Karpas-422 (cell line): ENCODE results near the gene PCLAF. TPM values are rescaled to one million over a fixed set of nuclear protein-coding genes. Genes with fewer than 3 reads are reported as not detected.
"Not testable (repeated sequence)": the region's sequence is repeated elsewhere in the genome, so short reads cannot be mapped to it uniquely, and the experiment has no call there.

ENCODE experiments used
- DNase-seq: peaks from one replicate; pipeline ENCODE4 v3.0.0-alpha.2; 2015
- H2AFZ ChIP-seq: fragments of 200-600 bp; sonication (generic); 2 replicates; pipeline ENCODE4 v1.6.1; 2014; ENCODE audit warnings: antibody characterized with exemption, low read length, mixed read lengths
- H3K27ac ChIP-seq: fragments of 200-600 bp; sonication (generic); 2 replicates; pipeline ENCODE4 v1.5.1; 2014; ENCODE audit warnings: mild to moderate bottlenecking, low read length, moderate library complexity
- H3K27me3 ChIP-seq: fragments of 200-600 bp; sonication (generic); 2 replicates; pipeline ENCODE4 v1.6.1; 2014; ENCODE audit warnings: low read length, mixed read lengths
- H3K36me3 ChIP-seq: fragments of 200-600 bp; sonication (generic); 2 replicates; pipeline ENCODE4 v1.6.1; 2014; ENCODE audit warnings: low read length, mixed read lengths; ENCODE audit not compliant: insufficient read depth
- H3K4me1 ChIP-seq: fragments of 200-600 bp; sonication (generic); 2 replicates; pipeline ENCODE4 v1.6.1; 2014; ENCODE audit warnings: mild to moderate bottlenecking, low read length, mixed read lengths
- H3K4me2 ChIP-seq: fragments of 200-600 bp; sonication (generic); 2 replicates; pipeline ENCODE4 v1.6.1; 2014; ENCODE audit warnings: low read length, low read depth, mild to moderate bottlenecking; ENCODE audit not compliant: poor library complexity, severe bottlenecking
- H3K4me3 ChIP-seq: fragments of 200-600 bp; sonication (generic); 2 replicates; pipeline ENCODE4 v1.5.1; 2014; ENCODE audit warnings: mild to moderate bottlenecking, antibody characterized with exemption, low read length, mixed read lengths
- H3K79me2 ChIP-seq: fragments of 200-600 bp; sonication (generic); 2 replicates; pipeline ENCODE4 v1.6.1; 2014; ENCODE audit warnings: mild to moderate bottlenecking, low read length, mixed read lengths
- H3K9ac ChIP-seq: fragments of 200-600 bp; sonication (generic); 2 replicates; pipeline ENCODE4 v1.6.0; 2014; ENCODE audit warnings: low read length
- H3K9me2 ChIP-seq: fragments of 200-600 bp; sonication (generic), shearing (Covaris generic); replicated peaks from 2 replicates; pipeline ENCODE4 v1.6.0; 2014; ENCODE audit warnings: mild to moderate bottlenecking, low read length, moderate library complexity; ENCODE audit not compliant: insufficient read depth
- H3K9me3 ChIP-seq: fragments of 300-700, 200-600 bp; sonication (generic); 2 replicates; pipeline ENCODE4 v1.6.1; 2014; ENCODE audit warnings: low read length, mixed read lengths
- H4K20me1 ChIP-seq: fragments of 200-600 bp; sonication (generic); 2 replicates; pipeline ENCODE4 v1.6.1; 2014; ENCODE audit warnings: mild to moderate bottlenecking, antibody characterized with exemption, low read length, low read depth; ENCODE audit not compliant: insufficient read depth
- total RNA-seq: library from RNA; depleted of rRNA; stranded (reverse); fragments of >200 nt; shearing (Covaris generic); gene quantifications from 2 replicates; pipeline ENCODE4 v1.2.3, GENCODE V29; 2014; ENCODE audit warnings: low replicate concordance

The PCLAF gene
- total RNA-seq, 1 experiment from 2014 or later: 223 TPM

GRCh38 chr15:64383760-64384159 is 2.5 kb upstream of the PCLAF start:
- H3K9me2 ChIP-seq: no peaks in the 10 kb centered on the region
- H2AFZ ChIP-seq: no peak overlapping the region
- peaks cover 41% of the 10 kb centered on the region for H3K4me1 ChIP-seq
- no peak overlapping the region for H3K4me2 ChIP-seq
- no peak overlapping the region for H3K4me3 ChIP-seq
- no peaks in the 10 kb centered on the region for H3K27me3 ChIP-seq
- peaks cover 41% of the 10 kb centered on the region for H3K79me2 ChIP-seq
- H4K20me1 ChIP-seq: no peaks in the 10 kb centered on the region
- no peak overlapping the region for H3K27ac ChIP-seq
- H3K9ac ChIP-seq: no peak overlapping the region
- peaks cover 8% of the 10 kb centered on the region; the same call in 1 of the 2 replicates for H3K36me3 ChIP-seq
- no peaks in the 10 kb centered on the region for H3K9me3 ChIP-seq
- no peak for DNase-seq

- peak; percentile 50 for DNase-seq
- H4K20me1 ChIP-seq: not testable (repeated sequence)
- H3K27ac ChIP-seq: peak overlapping the region; percentile 69
Measured at GRCh38 chr15:64380130-64380870, 941 bp downstream of the PCLAF start.

GRCh38 chr15:64379216-64379960 is 1.9 kb downstream of the PCLAF start:
- no peaks in the 10 kb centered on the region for H3K9me2 ChIP-seq
- no peaks in the 10 kb centered on the region for H3K27me3 ChIP-seq
- H3K36me3 ChIP-seq: peaks cover 19% of the 10 kb centered on the region; the same call in 1 of the 2 replicates
- H3K4me3 ChIP-seq: peak overlapping the region; percentile 96
- H3K4me1 ChIP-seq: peaks cover 27% of the 10 kb centered on the region
- no peaks in the 10 kb centered on the region for H4K20me1 ChIP-seq
- peak overlapping the region; percentile 82; the same call in 1 of the 2 replicates for H3K9ac ChIP-seq
- no peak overlapping the region for H3K27ac ChIP-seq
- H3K79me2 ChIP-seq: peaks cover 53% of the 10 kb centered on the region
- peak overlapping the region; percentile 80 for H3K4me2 ChIP-seq
- DNase-seq: no peak
- no peaks in the 10 kb centered on the region for H3K9me3 ChIP-seq
- no peak overlapping the region for H2AFZ ChIP-seq

More at GRCh38 chr15:64380130-64380870, 941 bp downstream of the PCLAF start:
- H3K9ac ChIP-seq: peak overlapping the region; percentile 82
- H3K4me2 ChIP-seq: peak overlapping the region; percentile 80
- H3K79me2 ChIP-seq: peaks cover 45% of the 10 kb centered on the region
- not testable (repeated sequence) for H3K27me3 ChIP-seq, H3K9me2 ChIP-seq, H3K9me3 ChIP-seq
- H3K4me1 ChIP-seq: peaks cover 27% of the 10 kb centered on the region
- H3K36me3 ChIP-seq: peaks cover 18% of the 10 kb centered on the region; the same call in 1 of the 2 replicates
- H2AFZ ChIP-seq: peak overlapping the region; percentile 82
- H3K4me3 ChIP-seq: peak overlapping the region; percentile 96

- H3K36me3 ChIP-seq: peaks cover 14% of the 10 kb centered on the region; the same call in 1 of the 2 replicates
- no peak overlapping the region for H3K27ac ChIP-seq
- H3K27me3 ChIP-seq: no peaks in the 10 kb centered on the region
Measured at GRCh38 chr15:64373360-64373759, 7.9 kb downstream of the PCLAF start.

GRCh38 chr15:64371383-64371782 is 9.9 kb downstream of the PCLAF start:
- H3K4me1 ChIP-seq: peaks cover 25% of the 10 kb centered on the region
- not testable (repeated sequence) for H3K9ac ChIP-seq, H3K27ac ChIP-seq, H4K20me1 ChIP-seq, DNase-seq, H3K4me3 ChIP-seq, H3K9me2 ChIP-seq, H2AFZ ChIP-seq, H3K27me3 ChIP-seq, H3K4me2 ChIP-seq, H3K9me3 ChIP-seq
- H3K79me2 ChIP-seq: peaks cover 43% of the 10 kb centered on the region; the same call in 1 of the 2 replicates
- H3K36me3 ChIP-seq: peaks cover 13% of the 10 kb centered on the region; the same call in 1 of the 2 replicates

More at GRCh38 chr15:64373360-64373759, 7.9 kb downstream of the PCLAF start:
- H3K9ac ChIP-seq: no peak overlapping the region
- H4K20me1 ChIP-seq: no peaks in the 10 kb centered on the region
- DNase-seq: no peak
- H3K4me1 ChIP-seq: peaks cover 17% of the 10 kb centered on the region
- H3K79me2 ChIP-seq: peaks cover 48% of the 10 kb centered on the region
- H3K9me3 ChIP-seq: no peaks in the 10 kb centered on the region
- no peak overlapping the region for H3K4me3 ChIP-seq
- no peak overlapping the region for H3K4me2 ChIP-seq
- no peaks in the 10 kb centered on the region for H3K9me2 ChIP-seq
- H2AFZ ChIP-seq: no peak overlapping the region

GRCh38 chr15:64369078-64369607 is 12.1 kb downstream of the PCLAF start:
- no peaks in the 10 kb centered on the region for H3K27me3 ChIP-seq
- peaks cover 16% of the 10 kb centered on the region; the same call in 1 of the 2 replicates for H3K36me3 ChIP-seq
- H3K4me2 ChIP-seq: peak overlapping the region; percentile 27
- peak overlapping the region; percentile 60; the same call in 1 of the 2 replicates for H3K27ac ChIP-seq
- peaks cover 26% of the 10 kb centered on the region; the same call in 1 of the 2 replicates for H3K79me2 ChIP-seq
- H2AFZ ChIP-seq: no peak overlapping the region
- peaks cover 25% of the 10 kb centered on the region for H3K4me1 ChIP-seq
- no peak overlapping the region for H3K9ac ChIP-seq
- no peak for DNase-seq
- H3K9me3 ChIP-seq: no peaks in the 10 kb centered on the region
- no peaks in the 10 kb centered on the region for H4K20me1 ChIP-seq
- H3K4me3 ChIP-seq: no peak overlapping the region
- no peaks in the 10 kb centered on the region for H3K9me2 ChIP-seq

DNA sequence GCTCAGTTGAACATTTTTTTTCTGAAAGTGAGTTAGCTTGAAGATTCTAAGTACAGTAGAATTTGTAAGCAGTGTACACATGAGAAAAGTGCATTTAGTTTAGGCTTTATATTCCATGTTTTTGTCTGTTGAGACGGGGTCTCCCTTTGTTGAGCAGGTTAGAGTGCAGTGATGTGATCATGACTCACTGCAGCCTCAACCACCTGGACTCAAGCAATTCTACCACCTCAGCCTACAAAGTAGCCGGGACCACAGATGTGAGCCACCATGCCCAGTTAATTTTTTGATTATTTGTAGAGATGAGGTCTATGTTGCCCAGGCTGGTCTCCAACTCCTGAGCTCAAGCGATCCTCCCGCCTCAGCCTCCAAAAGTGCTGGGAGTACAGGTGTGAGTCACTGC is 20.0 kb downstream of the PCLAF start:
- H2AFZ ChIP-seq: no peak overlapping the region
- no peaks in the 10 kb centered on the region for H3K9me2 ChIP-seq
- H3K27me3 ChIP-seq: no peaks in the 10 kb centered on the region
- peaks cover 17% of the 10 kb centered on the region for H3K36me3 ChIP-seq
- no peak overlapping the region for H3K27ac ChIP-seq
- no peak for DNase-seq
- H3K4me2 ChIP-seq: no peak overlapping the region
- H4K20me1 ChIP-seq: no peaks in the 10 kb centered on the region
- H3K4me1 ChIP-seq: peaks cover 22% of the 10 kb centered on the region
- no peak overlapping the region for H3K4me3 ChIP-seq
- H3K9ac ChIP-seq: no peak overlapping the region
- peaks cover 5% of the 10 kb centered on the region; the same call in 1 of the 2 replicates for H3K79me2 ChIP-seq
- no peaks in the 10 kb centered on the region for H3K9me3 ChIP-seq

DNA sequence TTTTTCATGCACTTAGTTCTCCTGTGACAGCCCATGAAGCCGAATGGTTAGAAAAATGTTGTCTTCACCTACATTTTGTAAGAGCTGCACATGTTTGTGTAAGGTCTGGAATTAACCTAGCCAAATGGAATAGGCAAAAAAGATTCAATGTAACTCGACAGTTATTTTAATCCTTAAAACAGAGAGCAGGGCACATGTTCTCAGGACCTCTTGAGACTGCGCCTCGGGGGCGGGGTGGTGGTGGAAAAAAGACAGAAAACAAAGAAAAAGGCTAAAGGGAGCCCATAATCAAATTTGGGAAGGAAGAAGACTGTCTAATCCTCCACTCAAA is 24.6 kb downstream of the PCLAF start:
- Histone ChIP-seq H3K36me3 (no peaks in the 10 kb centered on the region), H2AFZ (peak overlapping the region; percentile 49; the same call in 1 of the 2 replicates), H3K9me2 (no peaks in the 10 kb centered on the region), H3K79me2 (peaks cover 48% of the 10 kb centered on the region), H3K9ac (peak overlapping the region; percentile 73), H4K20me1 (no peaks in the 10 kb centered on the region; the same call in 1 of the 2 replicates), H3K4me1 (peaks cover 34% of the 10 kb centered on the region), H3K4me3 (peak overlapping the region; percentile 96), H3K27ac (peak overlapping the region; percentile 89), H3K27me3 (no peaks in the 10 kb centered on the region), H3K4me2 (peak overlapping the region; percentile 98), H3K9me3 (no peaks in the 10 kb centered on the region)
- DNase-seq: no peak
